HepG2 (cell line): ENCODE results near the gene HSD11B2. TPM values are rescaled to one million over a fixed set of nuclear protein-coding genes. Genes with fewer than 3 reads are reported as not detected.

Source experiments
- DBP ChIP-seq: sonication (generic); formaldehyde crosslinking; IDR thresholded peaks from 2 replicates; pipeline ENCODE4 v1.4.0; 2020; ENCODE audit warnings: missing genetic modification reagents; ENCODE audit errors: not compliant biosample characterization
- ETS1 ChIP-seq: sonication (generic); formaldehyde crosslinking; IDR thresholded peaks from 2 replicates; pipeline ENCODE4 v1.4.0; 2020; ENCODE audit warnings: missing genetic modification reagents
- IKZF5 ChIP-seq: IDR thresholded peaks from 2 replicates; pipeline ENCODE4 v1.6.1; 2018; ENCODE audit warnings: missing genetic modification reagents, mild to moderate bottlenecking, missing compliant biosample characterization
- IRX3 ChIP-seq: sonication (generic); formaldehyde crosslinking; IDR thresholded peaks from 2 replicates; pipeline ENCODE4 v1.8.1; 2023; ENCODE audit warnings: mild to moderate bottlenecking, low read depth, missing genetic modification reagents, borderline replicate concordance
- MTA1 ChIP-seq: sonication (generic); formaldehyde crosslinking; IDR thresholded peaks from 2 replicates; pipeline ENCODE4 v1.4.0; 2020; ENCODE audit warnings: missing genetic modification reagents, mild to moderate bottlenecking, borderline replicate concordance
- NBN ChIP-seq: fragments of 450-650 bp; conservative IDR thresholded peaks from 2 replicates; pipeline ENCODE4 v1.6.1; 2017
- RXRA ChIP-seq: sonication (generic); formaldehyde crosslinking; IDR thresholded peaks from 2 replicates; pipeline ENCODE4 v1.5.1; 2020; ENCODE audit warnings: missing genetic modification reagents
- SIN3A ChIP-seq: IDR thresholded peaks from 2 replicates; pipeline ENCODE4 v1.6.1; 2011; ENCODE audit warnings: low read depth, mild to moderate bottlenecking, control low read depth, low read length, borderline replicate concordance
- SNRNP70 ChIP-seq: fragments of 200-400 bp; formaldehyde crosslinking; IDR thresholded peaks from 2 replicates; pipeline ENCODE4 v1.6.1; 2017; ENCODE audit warnings: mild to moderate bottlenecking, low read depth, low read length, moderate library complexity
- ZBTB43 ChIP-seq: sonication (generic); formaldehyde crosslinking; conservative IDR thresholded peaks from 2 replicates; pipeline ENCODE4 v1.4.0; 2020; ENCODE audit warnings: missing genetic modification reagents
- ZNF281 ChIP-seq: sonication (generic); formaldehyde crosslinking; IDR thresholded peaks from 2 replicates; pipeline ENCODE4 v1.4.0; 2020; ENCODE audit warnings: missing genetic modification reagents, borderline replicate concordance
- ZNF282 ChIP-seq: fragments of 450-650 bp; IDR thresholded peaks from 2 replicates; pipeline ENCODE4 v1.6.1; 2018; ENCODE audit not compliant: partially characterized antibody
- ZNF609 ChIP-seq: sonication (generic); formaldehyde crosslinking; IDR thresholded peaks from 2 replicates; pipeline ENCODE4 v1.4.0; 2020; ENCODE audit warnings: mild to moderate bottlenecking, missing genetic modification reagents, borderline replicate concordance
- ZNF781 ChIP-seq: sonication (generic); formaldehyde crosslinking; IDR thresholded peaks from 2 replicates; pipeline ENCODE4 v1.5.1; 2020; ENCODE audit warnings: borderline replicate concordance, mild to moderate bottlenecking, missing genetic modification reagents; ENCODE audit errors: not compliant biosample characterization
- ZNF788 ChIP-seq: sonication (generic); formaldehyde crosslinking; IDR thresholded peaks from 2 replicates; pipeline ENCODE4 v1.5.0; 2020; ENCODE audit warnings: mild to moderate bottlenecking, missing genetic modification reagents, borderline replicate concordance
- polyA plus RNA-seq, 8 experiments: library from polyadenylated mRNA; depleted of rRNA in 3 of 8; stranded (reverse) in 7 of 8; unstranded in 1 of 8; fragments of >200 nt; fragmentation: Illumina TruSeq in 4 of 8; extraction: Trizol in 4 of 8; gene quantifications; 2 replicates each; pipeline versions ENCODE4 v1.2.1 to v1.2.3, GENCODE V29; 2011 to 2016; ENCODE audit warnings: low read depth in 4 of 8, missing spikeins in 1 of 8, mixed read lengths in 1 of 8; ENCODE audit not compliant: insufficient read depth in 1 of 8
- total RNA-seq, 5 experiments: library from RNA; depleted of rRNA; stranded (reverse); fragments of >200 nt; fragmentation: Illumina TruSeq; extraction: Trizol; gene quantifications; 2 replicates each; pipeline ENCODE4 v1.2.3, GENCODE V29; 2016; ENCODE audit warnings: low read depth in 1 of 5

HSD11B2 gene
- total and polyA plus RNA-seq, 2 of the 13 experiments (the other 11 are each of a cell fraction or from before 2014, with no cell fraction given), result 8.9 to 13.6 TPM

GRCh38 chr16:67430977-67431774 is at the start of gene HSD11B2 (continued):
- TF ChIP-seq ZNF781 (CRISPR knock-in tag) (no peak), ZBTB43 (0 out of 2 replicates have a peak, but pooled peaks have one; percentile 35), ETS1 (CRISPR knock-in tag) (0 out of 2 replicates have a peak, but pooled peaks have one; percentile 25), ZNF788 (CRISPR knock-in tag) (no peak), DBP (CRISPR knock-in tag) (no peak), ZNF281 (no peak), ZNF282 (no peak), RXRA (CRISPR knock-in tag) (no peak), IRX3 (CRISPR knock-in tag) (no peak), SNRNP70 (no peak), IKZF5 (CRISPR knock-in tag) (no peak), MTA1 (CRISPR knock-in tag) (0 out of 2 replicates have a peak, but pooled peaks have one; percentile 41), SIN3A (peak; percentile 50; the same call in 1 of the 2 replicates), NBN (no peak), ZNF609 (no peak)
